GM19455 (cell line): Measurements from ENCODE around the gene CUL4B.
"Not testable (repeated sequence)": the region's sequence is repeated elsewhere in the genome, so short reads cannot be mapped to it uniquely, and the experiment has no call there.

Experiments
- ATAC-seq: cut with Tn5 transposase; IDR thresholded peaks from one replicate; pipeline ENCODE4 v1.9.1; 2021; ENCODE audit not compliant: unreplicated experiment

CUL4B gene

GRCh38 chrX:120534413-120535205 is 26.2 kb downstream of the CUL4B start:
- no peak for ATAC-seq

- ATAC-seq = no peak
Measured at GRCh38 chrX:120522820-120523219, 37.9 kb downstream of the CUL4B start.

DNA sequence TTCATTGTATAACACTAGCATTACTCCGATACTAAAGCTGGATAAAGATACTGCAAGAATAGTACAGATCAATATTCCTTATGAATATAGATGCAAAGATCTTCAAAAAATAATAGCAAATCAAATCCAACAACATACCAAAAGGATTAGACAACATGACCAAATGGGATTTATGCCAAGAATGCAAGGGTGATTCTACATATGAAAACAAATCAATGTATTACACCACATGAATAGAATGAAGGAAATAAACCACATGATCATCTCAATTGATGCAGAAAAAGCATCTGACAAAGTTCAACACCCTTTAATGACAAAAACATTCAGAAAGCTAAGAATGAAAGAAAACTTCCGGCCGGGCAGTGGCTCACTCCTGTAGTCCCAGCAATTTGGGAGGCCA is 42.8 kb downstream of the CUL4B start:
- no peak for ATAC-seq

- no peak for ATAC-seq
Measured at GRCh38 chrX:120514236-120514635, 46.5 kb downstream of the CUL4B start.

- no peak for ATAC-seq
Measured at GRCh38 chrX:120512627-120513026, 48.1 kb downstream of the CUL4B start.

DNA sequence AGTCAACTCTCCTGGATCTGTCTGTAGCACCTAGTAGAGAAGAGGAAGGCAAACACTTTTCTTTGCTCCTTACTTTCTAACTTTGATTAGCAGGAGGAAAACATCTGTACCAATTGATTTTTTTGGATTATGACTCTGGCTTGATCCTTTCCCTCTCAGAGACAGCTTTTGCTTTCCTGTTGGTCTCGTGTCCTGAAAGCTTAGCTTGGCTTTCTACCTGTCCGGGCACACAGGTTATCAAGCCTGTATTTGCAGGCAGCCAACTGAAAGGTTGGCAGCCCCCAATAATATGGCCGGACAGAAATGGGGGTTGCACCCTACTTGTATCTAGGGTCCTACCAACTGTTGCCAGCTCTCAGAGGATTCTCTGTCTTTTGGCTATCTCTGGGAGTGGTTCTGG is 48.5 kb downstream of the CUL4B start:
- ATAC-seq = no peak

- no peak for ATAC-seq
Measured at GRCh38 chrX:120504569-120504968, 56.2 kb downstream of the CUL4B start.

DNA sequence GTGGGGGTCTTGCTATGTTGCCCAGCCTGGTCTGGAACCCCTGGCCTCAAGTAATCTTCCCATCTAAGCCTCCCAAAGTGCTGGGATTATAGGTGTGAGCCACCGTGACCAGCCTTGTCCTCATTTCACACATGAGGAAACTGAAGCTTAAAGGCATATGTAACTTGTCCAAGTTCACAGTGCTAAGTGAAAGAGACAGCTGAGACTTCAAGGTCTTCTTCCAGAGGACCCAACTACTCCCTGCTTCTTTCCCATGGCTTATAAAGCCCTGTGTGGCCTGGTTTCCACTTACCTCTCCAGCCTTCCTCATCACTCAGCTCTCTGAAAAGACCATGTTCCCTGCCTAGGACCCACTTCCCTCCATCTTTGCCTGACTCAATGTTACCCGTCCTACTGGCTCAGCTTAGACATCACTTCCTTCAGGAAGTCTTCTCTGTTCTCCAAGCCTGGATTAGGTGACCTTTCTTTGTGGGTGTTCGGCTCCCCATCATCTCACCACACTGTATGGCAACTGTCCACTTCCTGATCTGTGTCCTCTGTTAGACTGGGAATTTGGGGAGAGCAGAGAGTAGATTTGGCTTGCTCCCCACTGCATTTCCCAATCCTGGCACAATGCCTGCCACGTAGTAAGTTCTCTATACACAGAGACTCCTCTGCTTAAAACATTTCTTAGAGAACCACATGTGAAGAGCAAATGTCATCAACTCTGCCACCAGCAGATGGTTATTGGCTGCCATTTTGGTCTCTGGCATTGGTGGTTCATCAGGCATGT is 61.3 kb downstream of the CUL4B start:
- ATAC-seq = no peak

- not testable (repeated sequence) for ATAC-seq
Measured at GRCh38 chrX:120490119-120490518, 70.6 kb downstream of the CUL4B start.

DNA sequence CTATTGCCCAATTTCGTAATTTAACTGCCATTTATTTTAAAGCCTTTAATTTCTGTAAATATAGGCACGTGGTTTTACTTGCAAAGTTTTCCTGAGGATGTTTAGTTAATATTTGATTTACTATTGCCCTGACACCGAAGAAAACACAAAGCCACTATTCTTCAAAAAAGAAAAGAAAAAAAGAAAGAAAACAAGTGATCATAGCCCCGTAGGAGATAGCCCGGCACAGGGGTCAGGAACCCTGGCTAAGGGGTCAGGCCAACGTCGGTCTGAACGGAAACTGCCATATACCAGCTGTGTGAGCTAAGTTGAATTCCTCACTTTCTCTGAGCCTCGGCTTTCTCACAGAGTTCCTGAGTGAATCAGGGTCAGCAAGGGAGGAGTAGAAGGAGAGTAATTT is 74.0 kb downstream of the CUL4B start:
- no peak for ATAC-seq

DNA sequence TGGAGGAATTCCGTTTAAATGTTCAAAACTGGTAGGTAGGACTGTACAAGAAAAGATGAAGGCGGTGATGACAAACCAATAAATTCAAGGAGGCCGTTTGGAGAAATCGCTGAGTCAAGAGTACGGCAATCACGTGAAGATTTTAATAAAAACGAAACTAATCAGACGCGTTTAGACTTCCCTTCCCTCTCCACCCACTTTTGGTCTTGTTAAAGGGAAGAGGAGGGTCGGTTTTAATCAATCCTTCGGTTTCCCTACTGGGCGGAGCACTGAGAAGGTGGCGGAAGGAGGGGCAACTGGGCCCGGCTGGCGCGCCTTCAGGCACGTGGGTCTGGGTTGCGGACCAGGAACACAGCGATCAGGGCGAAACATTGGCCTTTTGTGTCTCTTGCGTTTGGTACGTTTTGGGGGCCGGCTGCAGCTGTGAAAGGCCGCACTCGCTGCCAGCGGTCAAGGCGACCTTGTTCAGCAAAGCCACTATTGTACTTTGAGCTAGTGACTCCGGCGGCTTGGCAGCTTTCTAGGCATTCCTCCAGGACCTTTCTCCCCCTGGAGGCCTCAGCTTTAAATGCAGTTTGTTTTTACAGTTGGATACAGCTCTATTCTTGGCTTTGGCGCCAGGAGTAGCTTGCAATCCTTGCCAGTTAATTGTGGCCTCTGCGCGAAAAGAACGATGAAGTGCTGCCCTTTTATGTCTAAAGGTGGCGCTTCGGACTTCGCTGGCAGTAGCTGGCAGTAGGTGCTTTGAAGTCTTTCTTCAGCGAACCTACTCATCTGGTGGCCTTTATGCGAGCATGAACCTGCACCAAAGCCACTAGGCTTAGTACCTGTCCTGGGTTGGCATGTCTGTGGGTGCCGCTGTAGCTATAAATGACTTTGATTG is 74.9 kb downstream of the CUL4B start:
- ATAC-seq = peak; percentile 76

DNA sequence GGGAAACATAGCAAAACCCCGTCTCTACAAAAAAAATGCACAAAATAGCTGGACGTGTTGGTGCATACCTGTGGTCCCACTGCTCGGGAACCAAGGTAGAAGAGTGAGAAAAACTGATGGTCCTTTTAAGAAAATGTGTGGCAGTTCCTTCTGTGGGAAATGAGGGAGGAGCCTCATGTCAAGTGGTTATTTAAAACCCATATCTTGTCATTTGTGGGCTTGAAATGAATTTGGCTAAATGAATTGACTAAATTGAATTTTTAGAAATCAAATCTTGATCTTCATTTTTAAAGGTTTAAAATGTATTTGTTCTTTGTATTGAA is 75.5 kb downstream of the CUL4B start:
- ATAC-seq = peak; percentile 6

DNA sequence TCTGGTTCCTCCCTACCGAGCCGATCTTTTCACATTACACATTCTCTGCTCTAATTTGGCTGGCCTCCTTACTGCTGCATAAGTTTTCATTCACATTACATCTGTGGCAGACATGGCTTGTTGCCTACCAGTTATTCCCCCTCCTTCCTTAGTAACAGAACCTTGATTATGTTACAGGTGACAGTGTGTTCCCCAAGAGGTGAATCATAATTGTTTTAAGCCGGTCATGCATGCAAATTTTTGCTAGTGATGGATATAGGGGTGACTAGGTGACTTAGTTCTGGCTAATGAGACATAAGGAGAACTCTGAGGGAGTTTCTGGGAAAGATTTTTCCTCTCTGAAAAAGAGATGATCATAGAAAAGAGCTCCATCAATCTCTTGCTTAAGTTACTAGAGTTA is 83.3 kb downstream of the CUL4B start:
- no peak for ATAC-seq

DNA sequence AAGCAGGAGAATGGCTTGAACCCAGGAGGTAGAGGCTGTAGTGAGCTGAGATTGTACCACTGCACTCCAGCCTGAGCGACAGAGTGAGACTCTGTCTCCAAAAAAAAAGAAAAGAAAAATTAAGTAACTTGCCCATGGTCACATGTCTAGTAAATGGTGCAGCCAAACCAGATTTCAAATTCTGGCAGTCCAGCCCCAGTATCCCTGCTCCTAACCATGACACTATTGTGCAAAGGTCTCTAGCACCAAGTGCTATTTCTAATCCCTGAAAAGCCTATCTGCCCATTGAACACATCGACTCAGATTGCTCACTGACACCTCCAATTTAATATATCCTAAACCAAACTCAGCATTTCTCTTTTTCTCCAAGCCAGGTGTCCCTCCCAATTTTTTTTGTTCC is 84.0 kb downstream of the CUL4B start:
- no peak for ATAC-seq

- ATAC-seq = not testable (repeated sequence)
Measured at GRCh38 chrX:120475447-120475846, 85.3 kb downstream of the CUL4B start.
